ENCODE results near the gene PRKCE. TPM values are rescaled to one million over a fixed set of nuclear protein-coding genes. Genes with fewer than 3 reads are reported as not detected.

Gene PRKCE
- total RNA-seq, 1 experiment from 2014 or later, result 1.3 TPM

DNA sequence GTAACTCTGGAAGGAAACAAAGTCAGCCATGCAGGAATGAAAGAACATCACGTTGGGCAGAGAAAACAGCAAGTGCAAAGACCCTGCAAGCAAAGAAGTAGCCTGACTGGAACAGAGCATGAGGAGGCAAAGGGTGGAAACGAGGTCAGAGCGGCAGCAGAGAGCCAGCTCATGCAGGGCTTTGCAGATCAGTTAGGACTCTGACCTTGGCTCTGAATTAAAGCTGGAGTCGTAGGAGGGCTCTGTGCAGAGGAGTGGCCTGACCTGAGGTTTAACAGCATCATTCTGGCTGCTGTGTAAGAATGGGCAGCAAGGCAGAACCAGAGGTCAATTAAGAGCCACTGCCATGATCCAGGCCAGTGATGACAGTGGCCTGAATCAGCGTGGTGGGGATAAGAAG is 220.7 kb downstream of the PRKCE start:
- Histone ChIP-seq H4K20me1 (ENCODE audit: control insufficient read depth, insufficient read depth, insufficient read length) (no peaks in the 10 kb centered on the region), H4K5ac (ENCODE audit: insufficient read length, low read depth, low read length) (no peak overlapping the region), H4K8ac (replicated peaks; ENCODE audit: insufficient read length, low read depth, low read length) (no peak overlapping the region), H3K23me2 (ENCODE audit: insufficient read length, low read depth, low read length, poor library complexity, severe bottlenecking) (no peaks in the 10 kb centered on the region), H2BK120ac (ENCODE audit: low read depth, low read length, poor library complexity, severe bottlenecking) (no peak overlapping the region), H4K91ac (ENCODE audit: insufficient read length, low read depth, low read length) (no peak overlapping the region), H2BK12ac (ENCODE audit: insufficient read length, low read depth, low read length) (no peak overlapping the region), H2AK5ac (ENCODE audit: insufficient read length, low read length) (no peak overlapping the region), H3K9ac (ENCODE audit: extremely low read depth, insufficient read length, low read length) (no peak overlapping the region), H3K27me3 (ENCODE audit: insufficient read depth, low read length) (no peaks in the 10 kb centered on the region), H3K23ac (ENCODE audit: insufficient read length, low read depth, low read length) (no peak overlapping the region), H2BK5ac (ENCODE audit: insufficient read length, low read length) (no peak overlapping the region), H3K4ac (ENCODE audit: low read depth, low read length) (no peak overlapping the region), H2BK15ac (ENCODE audit: low read depth, low read length) (no peak overlapping the region), H3K4me1 (ENCODE audit: insufficient read depth, low read length) (no peaks in the 10 kb centered on the region), H3K79me1 (ENCODE audit: insufficient read depth, low read depth, low read length, poor library complexity, severe bottlenecking) (no peaks in the 10 kb centered on the region), H3T11ph (ENCODE audit: low read length) (no peak overlapping the region), H3K79me2 (ENCODE audit: insufficient read depth, low read length) (no peaks in the 10 kb centered on the region), H3K56ac (ENCODE audit: insufficient read length, low read depth, low read length) (no peak overlapping the region), H2AFZ (ENCODE audit: low read length) (no peak overlapping the region), H3K18ac (ENCODE audit: insufficient read length, low read depth, low read length) (no peak overlapping the region), H3K14ac (ENCODE audit: insufficient read depth, low read length) (no peak overlapping the region), H3K9me3 (ENCODE audit: control insufficient read depth, low read depth, low read length) (peaks cover 7% of the 10 kb centered on the region), H3K27ac (ENCODE audit: insufficient read length, low read depth, low read length) (no peak overlapping the region), H2BK20ac (ENCODE audit: low read depth, low read length, poor library complexity, severe bottlenecking) (no peak overlapping the region), H3K4me2 (ENCODE audit: insufficient read depth, insufficient read length, low read length) (no peak overlapping the region)
- peaks cover 9 to 10% of the 10 kb centered on the region in 2 experiments for H3K9me3 Mint-ChIP-seq
- H3K27me3 Mint-ChIP-seq (ENCODE audit: low read depth), result peaks cover 5% of the 10 kb centered on the region
- WGBS (ENCODE audit: extremely low coverage, insufficient read length, low lambda C conversion rate), result no CpG with 5 or more reads among the region's 5 CpGs
- no peak overlapping the region for H3K27ac Mint-ChIP-seq
- no peak for DNase-seq
- no peaks in the 10 kb centered on the region for H3K4me1 Mint-ChIP-seq
- H3K36me3 Mint-ChIP-seq (ENCODE audit: insufficient read depth in 1 of 3, low read depth in 3 of 3), result peaks cover 0 to under 1% (median under 1%) of the 10 kb centered on the region in 3 experiments; a peak in 3 of 7 replicates
- TF ChIP-seq, protein P1, sequence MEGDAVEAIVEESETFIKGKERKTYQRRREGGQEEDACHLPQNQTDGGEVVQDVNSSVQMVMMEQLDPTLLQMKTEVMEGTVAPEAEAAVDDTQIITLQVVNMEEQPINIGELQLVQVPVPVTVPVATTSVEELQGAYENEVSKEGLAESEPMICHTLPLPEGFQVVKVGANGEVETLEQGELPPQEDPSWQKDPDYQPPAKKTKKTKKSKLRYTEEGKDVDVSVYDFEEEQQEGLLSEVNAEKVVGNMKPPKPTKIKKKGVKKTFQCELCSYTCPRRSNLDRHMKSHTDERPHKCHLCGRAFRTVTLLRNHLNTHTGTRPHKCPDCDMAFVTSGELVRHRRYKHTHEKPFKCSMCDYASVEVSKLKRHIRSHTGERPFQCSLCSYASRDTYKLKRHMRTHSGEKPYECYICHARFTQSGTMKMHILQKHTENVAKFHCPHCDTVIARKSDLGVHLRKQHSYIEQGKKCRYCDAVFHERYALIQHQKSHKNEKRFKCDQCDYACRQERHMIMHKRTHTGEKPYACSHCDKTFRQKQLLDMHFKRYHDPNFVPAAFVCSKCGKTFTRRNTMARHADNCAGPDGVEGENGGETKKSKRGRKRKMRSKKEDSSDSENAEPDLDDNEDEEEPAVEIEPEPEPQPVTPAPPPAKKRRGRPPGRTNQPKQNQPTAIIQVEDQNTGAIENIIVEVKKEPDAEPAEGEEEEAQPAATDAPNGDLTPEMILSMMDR (conservative IDR thresholded peaks at IDR 0.05), result no peak
- H3K4me3 Mint-ChIP-seq, result no peak overlapping the region
